Midbrain (tissue), 1 donor: ENCODE data around the gene POU2AF3.

Experiments
- DNase-seq: peaks from one replicate; lab custom pipeline; 2025; lab: John Stamatoyannopoulos, UW

Gene POU2AF3

DNA sequence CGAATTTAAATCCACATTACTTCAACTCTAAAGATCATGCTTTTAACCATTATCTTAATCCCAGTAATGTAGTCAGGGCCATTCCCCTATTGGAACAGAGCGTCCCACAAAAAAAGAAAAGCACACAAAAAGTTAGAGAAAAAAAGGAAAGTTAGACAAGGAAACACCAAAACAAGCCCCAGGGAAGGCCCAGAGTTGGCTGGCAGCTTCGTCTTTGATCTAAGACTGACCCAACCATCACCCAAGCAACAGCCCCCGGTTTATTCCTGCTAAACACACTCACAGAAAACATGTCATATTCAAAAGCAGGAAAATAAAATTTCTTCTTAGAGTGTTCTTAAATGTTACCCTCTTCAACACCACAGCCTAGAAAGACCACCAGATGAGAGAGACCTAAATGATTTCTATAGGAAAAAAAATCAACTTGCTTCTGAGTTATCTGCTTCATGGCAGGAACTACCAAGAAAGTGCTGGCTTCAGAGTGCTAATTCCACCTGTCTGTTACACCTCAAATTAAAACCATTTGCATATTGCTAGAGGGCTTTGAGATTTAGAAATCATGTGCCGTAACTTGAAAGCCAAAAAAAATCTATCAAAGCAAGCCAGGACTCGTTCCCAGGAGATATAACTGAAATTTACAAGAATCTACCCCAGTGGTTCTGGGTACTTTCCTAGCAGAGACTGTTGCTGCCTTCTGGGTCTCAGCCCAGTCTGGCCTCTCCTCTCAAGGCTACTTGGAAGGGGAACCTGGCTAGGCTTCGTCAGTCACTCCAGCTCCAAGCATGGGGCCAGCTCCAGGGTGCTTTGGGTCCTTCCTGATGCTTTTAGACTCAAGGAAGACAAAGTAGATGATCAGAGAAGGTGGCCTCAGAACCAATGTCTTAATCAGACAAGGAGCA is 31.2 kb downstream of the POU2AF3 start:
- DNase-seq, result peak; percentile 67

DNA sequence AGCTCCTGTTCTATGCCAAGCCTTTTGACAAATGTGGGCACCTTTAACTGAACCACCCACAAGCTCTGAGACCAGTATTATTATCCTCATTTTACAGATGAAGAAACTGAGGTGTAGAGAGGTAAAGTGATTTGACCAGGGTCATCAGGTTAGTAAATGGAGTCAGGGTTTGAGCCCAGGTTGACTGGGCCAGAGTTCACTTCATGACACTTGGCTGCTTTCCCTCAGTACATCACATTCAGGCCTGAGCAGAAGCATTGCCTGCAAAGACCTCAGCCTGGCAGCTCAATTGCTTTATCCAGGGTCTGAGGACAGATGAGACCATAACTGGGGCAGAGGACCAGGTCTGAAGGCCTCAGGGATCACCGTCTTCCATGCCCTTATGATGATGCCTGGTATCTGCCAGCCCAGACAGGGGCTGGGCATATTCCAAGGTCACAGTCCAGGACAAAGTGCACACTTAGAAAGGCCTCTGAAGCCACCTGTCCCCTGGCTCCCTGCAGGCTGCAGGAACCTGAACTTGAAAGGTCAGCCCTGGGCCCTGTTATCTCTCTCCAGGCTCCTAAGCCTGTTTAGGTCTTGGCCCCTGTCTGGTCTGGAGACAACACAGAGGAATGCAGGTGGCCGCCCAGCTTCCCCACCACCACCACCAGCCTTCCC is 32.0 kb downstream of the POU2AF3 start:
- no peak for DNase-seq

DNA sequence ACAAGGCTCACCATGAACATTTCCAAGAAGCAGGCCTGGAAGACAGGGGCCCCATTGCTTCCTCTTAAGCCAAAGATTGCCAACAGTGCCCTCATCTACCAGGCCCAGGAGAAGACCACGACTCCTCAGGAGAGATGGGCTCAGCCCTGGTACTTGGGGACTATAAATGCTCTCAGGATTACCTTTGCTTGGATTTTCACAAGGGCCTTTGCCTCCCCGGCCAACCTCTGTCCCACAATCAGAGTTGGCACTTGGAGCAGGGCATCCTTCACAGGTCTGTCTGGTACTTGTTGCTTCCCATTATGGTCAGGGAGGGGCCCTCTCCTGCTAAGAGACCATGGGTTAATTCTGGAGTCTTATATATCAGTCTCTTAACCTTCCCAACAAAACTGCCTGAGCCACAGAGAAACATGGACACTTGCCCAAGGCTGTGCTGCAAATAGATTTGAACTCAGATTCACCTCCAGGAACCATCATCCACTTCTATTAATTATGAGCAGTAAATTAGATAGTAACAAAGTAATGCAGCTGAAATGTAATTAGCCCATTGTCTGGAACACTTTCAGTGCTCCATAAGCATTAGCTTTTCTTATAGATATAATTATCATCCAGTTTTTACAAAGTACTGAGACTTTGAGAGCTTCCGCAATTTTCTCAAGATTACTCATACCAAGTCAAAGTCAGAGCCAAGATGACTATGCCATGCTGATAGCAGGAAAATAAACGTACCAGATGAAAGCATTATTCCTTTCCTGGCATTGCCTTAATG is 33.5 kb downstream of the POU2AF3 start:
- no peak for DNase-seq

DNA sequence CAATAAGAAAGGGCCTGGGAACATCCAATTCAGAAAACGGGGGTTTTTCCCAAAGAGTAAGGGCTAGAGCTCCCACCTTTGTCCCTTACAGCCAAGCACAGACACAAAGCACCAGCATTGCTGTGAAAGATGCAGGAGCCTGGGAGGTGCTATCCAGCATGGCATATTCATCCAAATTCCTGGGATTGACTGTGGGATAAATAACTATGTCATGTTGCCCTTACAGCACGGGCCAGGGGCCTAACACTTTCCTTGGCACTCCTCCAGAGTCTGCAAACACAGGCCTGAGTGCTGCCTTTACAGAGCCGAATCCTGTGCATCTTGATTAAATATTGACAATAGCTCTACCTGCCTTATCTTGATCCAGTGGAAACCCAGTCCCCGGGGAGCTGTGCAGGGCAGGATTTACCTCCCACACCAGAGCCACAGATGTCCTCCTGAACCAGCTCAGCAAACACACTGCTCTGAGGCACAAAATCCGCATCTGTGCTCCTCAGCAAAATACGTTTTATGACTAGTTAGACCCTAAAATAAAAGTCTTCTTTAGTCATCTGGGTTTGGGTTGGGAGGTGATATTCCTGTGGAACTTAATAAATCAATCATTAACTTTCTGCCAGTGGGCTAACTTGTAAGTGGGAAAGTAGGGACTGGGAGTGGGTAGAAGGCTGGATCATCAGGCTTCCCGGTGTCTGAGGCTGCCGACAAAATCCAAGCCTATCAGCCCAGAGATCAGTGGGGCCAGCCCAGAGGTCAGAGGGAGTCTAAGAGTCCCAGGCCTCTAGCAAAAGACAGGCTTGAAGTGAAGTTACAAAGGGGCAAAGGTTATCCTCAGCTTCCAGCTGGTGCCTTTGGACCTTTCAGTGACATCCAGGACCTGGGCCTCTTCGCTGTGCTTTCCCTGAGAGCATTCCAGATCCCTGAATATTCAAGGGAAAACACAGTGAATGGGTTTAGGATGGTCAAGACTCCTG is 36.5 kb downstream of the POU2AF3 start:
- no peak for DNase-seq

DNA sequence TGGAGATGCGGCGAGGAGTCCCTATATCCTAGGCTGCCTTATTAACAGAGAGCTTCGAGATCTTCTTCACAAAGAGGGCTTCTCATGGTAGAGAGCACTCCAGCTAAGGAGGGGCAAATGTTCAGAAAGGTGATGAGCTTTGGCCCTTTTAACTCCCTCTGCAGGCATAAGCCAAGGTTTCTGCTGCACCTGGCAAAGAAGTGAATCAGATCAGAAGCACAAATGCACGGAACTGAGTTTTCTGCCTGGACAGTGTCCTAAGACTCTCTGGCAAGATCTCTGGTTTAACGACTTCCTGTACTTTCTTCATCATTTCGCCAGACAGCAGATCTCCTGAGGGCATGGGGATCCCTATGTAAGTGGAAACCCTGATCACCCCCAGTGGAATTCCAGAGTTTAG is 37.2 kb downstream of the POU2AF3 start:
- no peak for DNase-seq

DNA sequence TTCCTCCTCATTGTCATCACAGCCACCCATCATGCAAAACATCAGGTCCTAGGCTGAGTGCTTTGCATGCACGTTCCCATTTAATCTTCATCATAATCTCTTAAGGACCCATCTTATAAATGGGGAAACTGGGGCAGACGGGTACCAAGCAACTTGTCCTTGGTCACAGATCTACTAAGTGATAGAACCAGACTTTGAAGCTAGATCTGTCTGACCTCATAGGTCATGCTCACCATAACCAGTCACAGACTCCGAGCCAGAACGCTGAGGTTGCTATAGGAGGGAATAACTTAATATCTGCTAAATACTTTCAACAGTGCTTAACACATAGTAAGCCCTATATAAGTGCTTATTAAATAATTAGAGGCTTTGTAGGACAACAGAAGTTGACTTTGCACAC is 37.7 kb downstream of the POU2AF3 start:
- no peak for DNase-seq

DNA sequence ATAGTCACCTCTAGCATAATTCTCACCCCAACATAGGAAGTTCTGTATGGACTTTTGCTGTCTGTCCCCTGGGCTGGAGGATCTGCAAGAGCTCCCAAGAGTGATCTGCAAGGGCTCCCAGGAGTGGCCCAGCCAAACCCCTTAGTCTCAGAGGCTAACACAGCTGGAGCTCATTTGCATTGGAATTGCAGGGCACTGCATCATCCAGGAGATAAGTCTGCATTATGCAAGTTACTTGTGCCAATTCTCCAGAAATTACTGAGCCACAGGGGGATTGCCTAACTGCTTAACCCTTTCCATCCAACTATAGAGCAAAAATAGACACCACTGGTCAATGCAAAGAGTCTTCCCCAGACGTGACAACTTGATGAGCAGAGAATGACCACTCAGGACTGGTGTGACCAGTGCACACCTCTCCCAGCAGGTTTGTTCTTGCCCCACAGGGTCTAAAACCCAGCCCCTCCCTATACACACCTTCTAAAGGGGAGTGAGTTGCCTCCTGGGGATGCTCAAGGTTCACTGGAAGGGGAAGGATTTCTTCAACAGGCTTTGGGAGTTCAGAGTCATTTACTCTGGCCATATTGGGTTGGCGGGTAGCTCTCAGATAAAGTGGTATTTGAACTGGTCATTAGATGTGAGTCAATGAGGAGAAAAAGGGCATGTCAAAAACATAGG is 38.4 kb downstream of the POU2AF3 start:
- DNase-seq, result no peak

DNA sequence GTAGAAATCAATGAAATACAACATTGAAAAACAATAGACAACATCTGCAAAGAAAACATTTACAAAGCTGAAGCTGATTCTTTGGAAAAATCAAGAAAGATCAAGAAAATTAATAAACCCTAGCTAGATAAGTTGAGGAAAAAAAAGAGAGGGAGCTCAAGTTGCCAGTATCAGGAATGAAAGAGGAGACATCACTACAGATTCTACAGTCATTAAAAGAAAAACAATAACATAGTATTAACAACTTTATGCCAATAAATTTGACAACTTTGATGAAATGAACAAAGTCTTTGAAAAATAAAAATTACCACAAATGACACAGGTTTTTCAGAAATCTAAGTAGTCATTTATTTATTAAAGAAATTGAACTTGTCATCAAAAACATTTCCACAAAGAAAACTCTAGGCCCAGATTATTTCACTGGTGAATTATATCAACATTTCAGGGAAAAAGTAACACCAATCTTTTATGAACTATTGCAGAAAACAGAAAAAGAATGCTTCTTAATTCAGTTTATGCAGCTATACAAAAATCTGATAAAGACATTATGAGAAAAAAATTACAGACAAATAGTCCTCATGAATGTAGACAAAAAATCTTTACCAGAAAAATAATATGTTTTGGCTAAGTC is 41.5 kb downstream of the POU2AF3 start:
- DNase-seq, result no peak

DNA sequence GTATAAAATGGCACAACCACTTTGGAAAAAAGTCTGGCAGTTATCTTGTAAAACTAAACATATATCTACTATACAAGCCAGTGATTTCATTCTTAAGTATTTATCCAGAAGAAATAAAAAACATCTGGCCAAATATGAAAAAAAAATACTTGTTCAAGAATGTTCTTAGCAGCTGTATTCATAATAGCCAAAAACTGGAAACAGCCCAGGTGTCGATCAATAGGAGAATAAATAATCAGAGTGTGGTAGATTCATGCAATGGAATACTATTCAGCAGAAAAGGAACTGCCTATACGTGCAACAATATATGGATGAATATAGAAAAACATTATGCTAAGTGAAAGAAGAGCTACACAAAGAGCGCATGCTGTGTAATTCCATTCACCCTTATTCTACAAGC is 44.0 kb downstream of the POU2AF3 start:
- DNase-seq, result no peak

DNA sequence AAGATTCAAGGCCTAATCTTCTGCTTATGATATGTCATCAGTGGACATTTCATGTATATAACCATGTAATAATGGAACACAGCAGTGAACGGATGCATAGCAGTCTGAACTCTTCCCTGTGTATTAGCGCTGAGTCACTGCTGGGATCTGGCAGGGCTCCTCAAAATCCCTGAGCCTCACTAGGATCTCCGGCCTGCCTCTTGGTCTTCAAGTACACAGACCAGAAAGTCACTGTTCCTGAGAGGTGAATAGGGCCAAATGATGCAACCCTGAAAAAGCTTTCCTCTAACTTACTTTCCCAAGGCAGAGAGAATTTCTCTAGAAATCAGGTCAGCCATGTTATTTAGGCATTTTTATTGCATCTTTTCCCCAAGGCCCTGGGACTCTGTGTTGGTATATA is 45.7 kb downstream of the POU2AF3 start:
- no peak for DNase-seq

DNA sequence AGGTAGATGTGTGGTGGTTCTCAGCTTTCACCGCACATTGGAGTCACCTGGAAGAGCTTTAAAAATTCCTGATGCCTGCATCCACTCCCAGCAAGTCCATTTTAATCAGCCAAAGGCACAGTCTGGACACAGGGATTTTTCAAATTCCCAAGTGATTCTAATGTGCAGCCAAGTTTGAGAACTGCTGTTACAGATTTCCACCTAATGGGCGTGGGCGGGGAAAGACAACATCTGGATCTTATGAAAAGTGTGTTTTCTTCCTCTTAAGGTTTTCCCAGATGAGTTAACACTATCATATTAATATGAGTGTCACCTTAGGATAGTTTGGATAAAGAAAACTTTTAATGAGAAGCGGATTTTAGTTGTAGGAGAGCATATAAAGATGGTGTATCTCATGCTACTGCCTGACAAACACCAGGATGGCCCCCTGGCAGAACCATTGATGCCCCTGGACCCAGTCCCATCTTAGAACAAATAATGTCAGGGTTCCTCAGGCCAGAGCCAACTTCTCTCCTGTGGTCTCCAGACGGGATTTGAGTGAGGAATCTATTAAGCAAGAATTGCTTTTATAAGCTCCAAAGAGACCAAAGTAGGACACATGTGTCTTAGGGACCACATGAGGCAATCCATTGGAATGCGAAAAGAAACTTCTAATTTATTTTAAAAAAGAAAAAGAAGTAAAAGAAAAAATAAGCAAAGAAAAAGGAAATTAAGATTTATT is 48.8 kb downstream of the POU2AF3 start:
- no peak for DNase-seq

DNA sequence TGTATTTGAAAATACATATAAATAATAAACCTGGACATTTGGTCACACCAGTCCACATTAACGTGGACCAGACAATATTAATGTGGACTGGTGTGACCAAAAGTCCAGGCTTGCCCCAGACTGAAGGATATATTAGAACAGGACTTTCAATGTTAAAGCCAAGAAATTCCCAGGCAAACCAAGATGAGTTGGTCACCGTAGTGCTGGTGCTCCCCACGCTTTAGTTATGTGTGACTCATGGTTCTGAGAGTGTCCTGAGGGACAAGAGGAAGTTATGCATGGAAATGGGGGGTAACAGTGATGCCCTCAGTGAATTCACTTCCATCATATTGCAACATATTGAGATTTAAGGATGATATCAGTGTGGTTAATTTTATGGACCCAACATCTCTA is 49.4 kb downstream of the POU2AF3 start:
- no peak for DNase-seq

DNA sequence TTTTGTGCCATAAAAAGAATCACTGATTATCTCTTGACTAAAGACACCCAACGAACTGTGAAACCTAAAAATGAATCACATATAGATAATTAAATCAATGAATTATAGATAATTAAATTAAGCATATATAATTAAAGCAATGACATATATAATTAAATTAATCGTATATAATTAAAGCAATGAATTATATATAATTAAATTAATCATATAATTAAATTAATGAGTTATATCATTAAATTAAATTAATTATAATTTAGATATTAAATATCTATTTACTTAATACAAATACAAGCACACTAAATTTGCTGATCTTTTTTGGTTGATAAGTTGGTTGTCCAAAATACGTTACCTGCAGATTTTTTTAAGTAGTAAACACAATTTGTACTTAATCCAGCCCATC is 49.8 kb downstream of the POU2AF3 start:
- DNase-seq, result no peak

DNA sequence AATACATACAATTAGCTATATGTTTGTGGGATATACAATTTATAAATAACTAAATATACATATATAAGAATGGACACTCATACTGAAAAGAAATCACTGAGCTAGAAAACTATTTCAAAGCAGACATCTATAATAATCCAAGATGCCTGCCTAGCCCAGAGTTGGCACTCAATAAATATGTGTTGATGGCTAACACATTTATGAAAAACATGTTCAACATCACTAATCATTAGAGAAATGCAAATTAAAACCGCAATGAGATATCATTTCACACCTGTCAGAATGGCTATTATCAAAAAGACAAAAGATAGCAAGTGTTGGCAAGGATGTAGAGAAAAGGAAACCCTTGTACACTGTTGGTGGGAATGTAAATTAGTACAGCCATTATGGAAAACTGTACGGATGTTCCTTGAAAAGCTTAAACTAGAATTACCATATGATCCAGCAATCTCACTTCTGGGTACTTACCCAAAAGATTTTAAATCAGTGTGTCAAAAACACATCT is 50.9 kb downstream of the POU2AF3 start:
- DNase-seq, result no peak

DNA sequence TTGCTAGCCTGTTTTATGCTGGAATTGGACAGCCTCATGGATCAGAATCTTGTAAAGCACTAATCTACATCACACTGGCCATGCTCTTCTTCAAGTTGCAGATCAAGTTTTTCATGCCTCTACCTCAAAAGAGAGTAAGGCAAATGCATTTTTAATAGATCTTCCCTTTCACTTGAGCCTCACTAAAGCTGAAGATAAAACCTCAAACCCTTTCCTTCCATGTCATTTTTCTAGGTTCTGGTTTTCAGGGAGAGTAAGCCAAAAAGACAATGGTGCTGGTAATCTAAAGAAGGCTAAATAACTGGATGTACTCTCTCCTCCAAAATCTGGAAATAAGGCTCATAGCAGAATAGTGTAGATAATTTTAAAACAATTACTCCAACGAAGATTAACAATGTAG is 52.5 kb downstream of the POU2AF3 start:
- DNase-seq, result no peak

DNA sequence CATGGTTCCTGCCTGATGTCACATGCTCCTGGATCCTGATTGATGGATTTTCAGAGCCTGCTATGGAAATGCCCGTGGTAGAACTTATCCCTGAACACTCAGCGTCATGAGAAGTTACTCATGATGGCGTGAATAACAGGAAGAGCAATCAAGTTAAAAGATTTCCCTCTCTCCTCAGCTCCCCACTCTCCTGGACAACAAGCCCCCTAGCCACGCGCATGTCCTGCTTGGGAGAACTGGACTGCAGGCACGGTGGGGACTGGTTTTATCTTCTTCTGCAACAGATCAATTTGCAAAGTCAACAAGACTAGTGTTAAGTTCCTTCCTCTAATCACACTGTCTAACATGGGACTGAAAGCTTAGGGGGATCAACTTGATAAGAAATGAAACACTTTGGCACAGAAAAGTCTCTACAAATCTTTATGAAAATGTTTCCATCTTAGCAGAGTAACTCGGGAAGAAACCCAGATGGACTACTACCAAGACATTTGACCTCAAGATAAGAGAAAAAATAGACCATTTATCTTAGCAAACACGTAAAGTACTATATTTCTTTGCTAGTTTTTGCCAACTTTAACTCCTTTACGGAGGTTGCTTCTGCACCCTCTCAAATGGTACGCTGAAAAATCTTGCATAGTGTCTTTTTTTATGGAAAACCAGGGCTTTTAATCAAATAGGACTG is 53.2 kb downstream of the POU2AF3 start:
- no peak for DNase-seq

DNA sequence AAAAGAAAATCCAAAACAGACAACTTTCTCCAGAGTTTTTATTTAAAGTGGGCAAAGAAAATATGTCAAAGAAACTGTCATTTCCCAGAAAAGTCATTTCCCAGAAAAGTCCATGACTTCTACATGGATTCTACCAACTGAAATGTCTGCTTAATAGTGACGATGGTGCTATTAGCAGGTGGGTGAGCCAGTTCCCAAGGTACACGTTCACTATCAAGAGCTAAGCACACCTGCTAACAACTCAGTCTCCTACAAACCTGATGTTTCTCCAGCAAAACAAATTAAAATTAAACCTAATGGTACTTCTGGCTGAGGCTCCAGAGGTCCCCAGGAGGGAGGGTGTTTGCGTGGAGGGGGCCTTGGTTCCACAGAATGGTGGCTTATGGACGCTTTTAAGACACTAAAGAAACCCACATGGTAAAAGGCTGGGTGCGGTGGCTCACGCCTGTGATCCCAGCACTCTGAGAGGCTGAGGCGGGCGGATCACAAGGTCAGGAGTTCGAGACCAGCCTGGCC is 53.9 kb downstream of the POU2AF3 start:
- DNase-seq, result no peak

DNA sequence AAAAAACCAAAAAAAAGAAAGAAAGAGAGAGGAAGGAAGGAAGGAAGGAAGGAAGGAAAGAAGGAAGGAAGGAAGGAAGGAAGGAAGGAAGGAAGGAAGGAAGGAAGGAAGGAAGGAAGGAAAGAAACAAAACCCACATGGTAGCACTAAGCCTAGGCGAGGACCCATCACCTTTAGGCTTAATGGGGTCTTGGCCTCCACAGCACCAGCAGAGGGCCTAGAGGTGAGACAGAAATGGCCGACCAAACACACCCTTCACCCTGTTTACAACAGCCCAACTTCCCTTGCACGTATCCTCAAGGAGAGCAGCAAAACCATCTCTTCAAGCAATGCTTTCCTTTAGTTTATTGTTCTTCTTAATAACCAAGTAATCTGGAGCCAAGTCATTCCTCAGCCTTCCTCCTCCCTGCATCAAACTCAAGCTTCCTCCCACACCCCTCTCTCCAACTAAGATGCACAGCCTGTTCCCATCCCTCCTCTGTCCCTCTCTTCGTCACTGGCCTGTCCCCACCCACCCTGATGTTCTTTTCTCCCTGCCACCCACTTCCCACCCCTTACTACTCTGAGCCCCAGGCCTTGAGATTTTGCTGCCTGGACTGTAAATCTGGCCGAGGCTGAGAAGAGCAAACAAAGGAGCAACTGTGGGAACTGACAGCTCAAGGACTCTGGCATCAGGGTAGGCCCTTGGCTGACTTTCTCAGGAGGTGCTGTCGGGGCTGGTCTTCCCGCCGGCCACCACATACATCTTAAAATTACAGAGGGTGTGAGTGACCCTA is 54.8 kb downstream of the POU2AF3 start:
- DNase-seq, result no peak
